SH-SY5Y (cell line): Measurements from ENCODE around the gene AQP9.

Experiments used
- GATA2 ChIP-seq: IDR thresholded peaks from 2 replicates; pipeline ENCODE4 v1.6.1; 2011; ENCODE audit warnings: mild to moderate bottlenecking, low read depth, low read length
- GATA3 ChIP-seq: IDR thresholded peaks from 2 replicates; pipeline ENCODE4 v1.6.1; 2011; ENCODE audit warnings: low read depth, mild to moderate bottlenecking, low read length, moderate library complexity

- TF ChIP-seq GATA3, result no peak
- TF ChIP-seq GATA2, result no peak
These were observed 13.6 kb upstream of the AQP9 start for GRCh38 chr15:58124585-58124984.
